Activated naive CD4-positive, alpha-beta T cell treated with Interleukin-2 at 50 U/mL for 16 hours (primary cell): Measurements from ENCODE around the gene ZNF836.
"Not testable (repeated sequence)": the region's sequence is repeated elsewhere in the genome, so short reads cannot be mapped to it uniquely, and the experiment has no call there.

ENCODE experiments used
- DNase-seq: peaks from one replicate; pipeline ENCODE4 v3.0.0-alpha.2; 2020

ZNF836 gene

GRCh38 chr19:52171321-52172169 lies at the start of gene ZNF836:
Gene ZNF836 (minus strand): TSS chr19:52171621. CDS start chr19:52168072, 3,549 bp downstream.
- DNase-seq, result peak; percentile 87

- DNase-seq, result no peak
Measured at GRCh38 chr19:52221031-52221430, 49.6 kb upstream of the ZNF836 start.

- DNase-seq, result no peak
Measured at GRCh38 chr19:52219611-52220010, 48.2 kb upstream of the ZNF836 start.

GRCh38 chr19:52217576-52217975 lies 46.2 kb upstream of the ZNF836 start:
- DNase-seq, result no peak

GRCh38 chr19:52216401-52216800 lies 45.0 kb upstream of the ZNF836 start:
- no peak for DNase-seq

- no peak for DNase-seq
Measured at GRCh38 chr19:52214241-52214640, 42.8 kb upstream of the ZNF836 start.

GRCh38 chr19:52212572-52213255 lies 41.3 kb upstream of the ZNF836 start:
- DNase-seq, result no peak

- DNase-seq, result no peak
Measured at GRCh38 chr19:52211926-52212571, 40.6 kb upstream of the ZNF836 start.

GRCh38 chr19:52211203-52211602 lies 39.8 kb upstream of the ZNF836 start:
- DNase-seq, result no peak

GRCh38 chr19:52206481-52206880 lies 35.1 kb upstream of the ZNF836 start:
- DNase-seq, result no peak

GRCh38 chr19:52200755-52201391 lies 29.5 kb upstream of the ZNF836 start:
- not testable (repeated sequence) for DNase-seq

- no peak for DNase-seq
Measured at GRCh38 chr19:52200044-52200443, 28.6 kb upstream of the ZNF836 start.

GRCh38 chr19:52198678-52199077 lies 27.3 kb upstream of the ZNF836 start:
- no peak for DNase-seq

- no peak for DNase-seq
Measured at GRCh38 chr19:52197964-52198363, 26.5 kb upstream of the ZNF836 start.

- DNase-seq, result no peak
Measured at GRCh38 chr19:52196256-52196967, 25.0 kb upstream of the ZNF836 start.

- no peak for DNase-seq
Measured at GRCh38 chr19:52191951-52192350, 20.5 kb upstream of the ZNF836 start.

GRCh38 chr19:52191389-52191788 lies 20.0 kb upstream of the ZNF836 start:
- DNase-seq, result no peak

GRCh38 chr19:52190487-52191293 lies 19.3 kb upstream of the ZNF836 start:
- DNase-seq, result no peak

GRCh38 chr19:52189735-52190486 lies 18.5 kb upstream of the ZNF836 start, which contains the start of gene PPP2R1A:
Gene PPP2R1A (plus strand): TSS chr19:52190052. CDS start chr19:52190097, 45 bp downstream.
- DNase-seq, result peak; percentile 98

GRCh38 chr19:52188822-52189734 lies 17.7 kb upstream of the ZNF836 start:
- DNase-seq, result no peak
